ENCODE data around the gene GALT. TPM values are rescaled to one million over a fixed set of nuclear protein-coding genes. Genes with fewer than 3 reads are reported as not detected.

Gene GALT
- total and polyA plus RNA-seq, 2 of the 13 experiments (the other 11 are each of a cell fraction or from before 2014, with no cell fraction given) = 40.4 to 46.3 TPM

GRCh38 chr9:34628656-34629490 lies 17.6 kb upstream of the GALT start, which contains the start of gene ARID3C (continued):
- 0 out of 2 replicates have a peak, but pooled peaks have one; percentile 66 for TF ChIP-seq ZNF800 (CRISPR knock-in tag; IDR thresholded peaks at IDR 0.05)
- TF ChIP-seq REPIN1 (CRISPR knock-in tag; IDR thresholded peaks at IDR 0.05; ENCODE audit: borderline replicate concordance, low read depth) = no peak
- TF ChIP-seq ZNF556 (CRISPR knock-in tag; IDR thresholded peaks at IDR 0.05; ENCODE audit: borderline replicate concordance) = peak; percentile 45; the same call in 1 of the 2 replicates
- TF ChIP-seq PTBP1 (IDR thresholded peaks at IDR 0.05; ENCODE audit: low read depth, low read length, poor library complexity, severe bottlenecking) = no peak
- TF ChIP-seq NPAS2 (CRISPR knock-in tag; IDR thresholded peaks at IDR 0.05; ENCODE audit: borderline replicate concordance) = no peak
- TF ChIP-seq ZSCAN31 (CRISPR knock-in tag; IDR thresholded peaks at IDR 0.05; ENCODE audit: low read depth) = peak; percentile 58; the same call in 1 of the 2 replicates
- TF ChIP-seq HNRNPLL (IDR thresholded peaks at IDR 0.05; ENCODE audit: low read depth, low read length, poor library complexity, severe bottlenecking) = peak; percentile 99
- TF ChIP-seq ZNF468 (CRISPR knock-in tag; IDR thresholded peaks at IDR 0.05) = 0 out of 2 replicates have a peak, but pooled peaks have one; percentile 35
- 0 out of 2 replicates have a peak, but pooled peaks have one; percentile 19 for TF ChIP-seq ZNF263 (CRISPR knock-in tag; IDR thresholded peaks at IDR 0.05)
- TF ChIP-seq, protein P1, sequence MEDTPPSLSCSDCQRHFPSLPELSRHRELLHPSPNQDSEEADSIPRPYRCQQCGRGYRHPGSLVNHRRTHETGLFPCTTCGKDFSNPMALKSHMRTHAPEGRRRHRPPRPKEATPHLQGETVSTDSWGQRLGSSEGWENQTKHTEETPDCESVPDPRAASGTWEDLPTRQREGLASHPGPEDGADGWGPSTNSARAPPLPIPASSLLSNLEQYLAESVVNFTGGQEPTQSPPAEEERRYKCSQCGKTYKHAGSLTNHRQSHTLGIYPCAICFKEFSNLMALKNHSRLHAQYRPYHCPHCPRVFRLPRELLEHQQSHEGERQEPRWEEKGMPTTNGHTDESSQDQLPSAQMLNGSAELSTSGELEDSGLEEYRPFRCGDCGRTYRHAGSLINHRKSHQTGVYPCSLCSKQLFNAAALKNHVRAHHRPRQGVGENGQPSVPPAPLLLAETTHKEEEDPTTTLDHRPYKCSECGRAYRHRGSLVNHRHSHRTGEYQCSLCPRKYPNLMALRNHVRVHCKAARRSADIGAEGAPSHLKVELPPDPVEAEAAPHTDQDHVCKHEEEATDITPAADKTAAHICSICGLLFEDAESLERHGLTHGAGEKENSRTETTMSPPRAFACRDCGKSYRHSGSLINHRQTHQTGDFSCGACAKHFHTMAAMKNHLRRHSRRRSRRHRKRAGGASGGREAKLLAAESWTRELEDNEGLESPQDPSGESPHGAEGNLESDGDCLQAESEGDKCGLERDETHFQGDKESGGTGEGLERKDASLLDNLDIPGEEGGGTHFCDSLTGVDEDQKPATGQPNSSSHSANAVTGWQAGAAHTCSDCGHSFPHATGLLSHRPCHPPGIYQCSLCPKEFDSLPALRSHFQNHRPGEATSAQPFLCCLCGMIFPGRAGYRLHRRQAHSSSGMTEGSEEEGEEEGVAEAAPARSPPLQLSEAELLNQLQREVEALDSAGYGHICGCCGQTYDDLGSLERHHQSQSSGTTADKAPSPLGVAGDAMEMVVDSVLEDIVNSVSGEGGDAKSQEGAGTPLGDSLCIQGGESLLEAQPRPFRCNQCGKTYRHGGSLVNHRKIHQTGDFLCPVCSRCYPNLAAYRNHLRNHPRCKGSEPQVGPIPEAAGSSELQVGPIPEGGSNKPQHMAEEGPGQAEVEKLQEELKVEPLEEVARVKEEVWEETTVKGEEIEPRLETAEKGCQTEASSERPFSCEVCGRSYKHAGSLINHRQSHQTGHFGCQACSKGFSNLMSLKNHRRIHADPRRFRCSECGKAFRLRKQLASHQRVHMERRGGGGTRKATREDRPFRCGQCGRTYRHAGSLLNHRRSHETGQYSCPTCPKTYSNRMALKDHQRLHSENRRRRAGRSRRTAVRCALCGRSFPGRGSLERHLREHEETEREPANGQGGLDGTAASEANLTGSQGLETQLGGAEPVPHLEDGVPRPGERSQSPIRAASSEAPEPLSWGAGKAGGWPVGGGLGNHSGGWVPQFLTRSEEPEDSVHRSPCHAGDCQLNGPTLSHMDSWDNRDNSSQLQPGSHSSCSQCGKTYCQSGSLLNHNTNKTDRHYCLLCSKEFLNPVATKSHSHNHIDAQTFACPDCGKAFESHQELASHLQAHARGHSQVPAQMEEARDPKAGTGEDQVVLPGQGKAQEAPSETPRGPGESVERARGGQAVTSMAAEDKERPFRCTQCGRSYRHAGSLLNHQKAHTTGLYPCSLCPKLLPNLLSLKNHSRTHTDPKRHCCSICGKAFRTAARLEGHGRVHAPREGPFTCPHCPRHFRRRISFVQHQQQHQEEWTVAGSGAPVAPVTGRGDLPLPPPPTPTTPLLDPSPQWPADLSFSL (CRISPR knock-in tag; IDR thresholded peaks at IDR 0.05) = peak; percentile 62; the same call in 1 of the 2 replicates
- TF ChIP-seq ZNF550 (CRISPR knock-in tag; IDR thresholded peaks at IDR 0.05; ENCODE audit: borderline replicate concordance) = 0 out of 2 replicates have a peak, but pooled peaks have one; percentile 30
- no peak for TF ChIP-seq RXRB (CRISPR knock-in tag; IDR thresholded peaks at IDR 0.05; ENCODE audit: borderline replicate concordance)
- TF ChIP-seq ZBTB21 (CRISPR knock-in tag; IDR thresholded peaks at IDR 0.05) = no peak
- TF ChIP-seq HNF4G (IDR thresholded peaks at IDR 0.05; ENCODE audit: borderline replicate concordance, low read depth, low read length) = no peak
- TF ChIP-seq HNF4G (CRISPR knock-in tag; IDR thresholded peaks at IDR 0.05; ENCODE audit: borderline replicate concordance, low read depth) = 0 out of 2 replicates have a peak, but pooled peaks have one; percentile 18
- TF ChIP-seq NFE2L1 (CRISPR knock-in tag; IDR thresholded peaks at IDR 0.05; ENCODE audit: borderline replicate concordance) = peak; percentile 58; the same call in 1 of the 2 replicates
- peak; percentile 17 for TF ChIP-seq YY1 (IDR thresholded peaks at IDR 0.05; ENCODE audit: insufficient read depth, insufficient replicate concordance, low read depth, low read length)
- TF ChIP-seq MTA1 (CRISPR knock-in tag; IDR thresholded peaks at IDR 0.05; ENCODE audit: borderline replicate concordance) = 0 out of 2 replicates have a peak, but pooled peaks have one; percentile 46
- peak; percentile 26; the same call in 1 of the 2 replicates for TF ChIP-seq ZFX (CRISPR knock-in tag; IDR thresholded peaks at IDR 0.05; ENCODE audit: low read depth)
- no peak for TF ChIP-seq ZNF547 (CRISPR knock-in tag; IDR thresholded peaks at IDR 0.05)

Measured in HepG2 (cell line).